C4-2B (cell line): ENCODE measurements around the gene COL23A1.

Experiments
- CTCF ChIP-seq: fragments of 450-650 bp; conservative IDR thresholded peaks from 2 replicates; pipeline ENCODE4 v1.5.1; 2017; ENCODE audit warnings: mild to moderate bottlenecking
- ZFX ChIP-seq: fragments of 450-650 bp; IDR thresholded peaks from 2 replicates; pipeline ENCODE4 v1.6.1; 2017

GRCh38 chr5:178309271-178310013, 280.8 kb downstream of the COL23A1 start:
- TF ChIP-seq CTCF (no peak), ZFX (no peak)
